Measurements from ENCODE around the gene FUOM.

The FUOM gene

GRCh38 chr10:133310789-133311188, 47.0 kb downstream of the FUOM start:
- no CpG with 5 or more reads among the region's 8 CpGs for WGBS (ENCODE audit: insufficient coverage, insufficient read length)
- no peaks in the 10 kb centered on the region for H3K27me3 ChIP-seq (ENCODE audit: control insufficient read depth, insufficient read depth, low read length)
- no peak overlapping the region for H3K27ac ChIP-seq (ENCODE audit: low read length)
- H3K4me3 ChIP-seq (ENCODE audit: low read length): no peak overlapping the region
- no peaks in the 10 kb centered on the region for H3K9me3 ChIP-seq (ENCODE audit: control insufficient read depth, insufficient read depth, low read length)
- H3K36me3 ChIP-seq (ENCODE audit: control insufficient read depth, insufficient read depth, low read length): peaks cover 9% of the 10 kb centered on the region
- DNase-seq (ENCODE audit: low read depth, low spot score): no peak
- 0 out of 2 replicates have a peak, but pooled peaks cover 3% of the 10 kb centered on the region for H3K4me1 ChIP-seq (ENCODE audit: control insufficient read depth, insufficient read depth, low read length)

- Histone ChIP-seq H3K9me3 (ENCODE audit: control insufficient read depth, insufficient read depth, low read length) (no peaks in the 10 kb centered on the region), H3K27me3 (ENCODE audit: control insufficient read depth, insufficient read depth, low read length) (no peaks in the 10 kb centered on the region), H3K4me3 (ENCODE audit: low read length) (no peak overlapping the region), H3K27ac (ENCODE audit: low read length) (no peak overlapping the region), H3K36me3 (ENCODE audit: control insufficient read depth, insufficient read depth, low read length) (peaks cover 9% of the 10 kb centered on the region), H3K4me1 (ENCODE audit: control insufficient read depth, insufficient read depth, low read length) (0 out of 2 replicates have a peak, but pooled peaks cover 3% of the 10 kb centered on the region)
- WGBS (ENCODE audit: insufficient coverage, insufficient read length): no CpG with 5 or more reads among the region's 16 CpGs
- DNase-seq (ENCODE audit: low read depth, low spot score): no peak
Measured at GRCh38 chr10:133310399-133310755, 47.4 kb downstream of the FUOM start.

- WGBS (ENCODE audit: insufficient coverage, insufficient read length): no CpG with 5 or more reads among the region's 33 CpGs
- Histone ChIP-seq H3K27me3 (ENCODE audit: control insufficient read depth, insufficient read depth, low read length) (no peaks in the 10 kb centered on the region), H3K27ac (ENCODE audit: low read length) (no peak overlapping the region), H3K4me3 (ENCODE audit: low read length) (no peak overlapping the region), H3K9me3 (ENCODE audit: control insufficient read depth, insufficient read depth, low read length) (no peaks in the 10 kb centered on the region), H3K4me1 (ENCODE audit: control insufficient read depth, insufficient read depth, low read length) (0 out of 2 replicates have a peak, but pooled peaks cover 3% of the 10 kb centered on the region), H3K36me3 (ENCODE audit: control insufficient read depth, insufficient read depth, low read length) (peaks cover 9% of the 10 kb centered on the region)
- no peak for DNase-seq (ENCODE audit: low read depth, low spot score)
Measured at GRCh38 chr10:133309720-133310398, 48.0 kb downstream of the FUOM start.

- WGBS (ENCODE audit: insufficient coverage, insufficient read length): no CpG with 5 or more reads among the region's 46 CpGs
- no peaks in the 10 kb centered on the region for H3K9me3 ChIP-seq (ENCODE audit: control insufficient read depth, insufficient read depth, low read length)
- H3K27ac ChIP-seq (ENCODE audit: low read length): no peak overlapping the region
- H3K36me3 ChIP-seq (ENCODE audit: control insufficient read depth, insufficient read depth, low read length): peaks cover 9% of the 10 kb centered on the region
- peak overlapping the region; percentile 75; the same call in 1 of the 2 replicates for H3K4me3 ChIP-seq (ENCODE audit: low read length)
- peak; percentile 58 for DNase-seq (ENCODE audit: low read depth, low spot score)
- H3K4me1 ChIP-seq (ENCODE audit: control insufficient read depth, insufficient read depth, low read length): 0 out of 2 replicates have a peak, but pooled peaks cover 3% of the 10 kb centered on the region
- H3K27me3 ChIP-seq (ENCODE audit: control insufficient read depth, insufficient read depth, low read length): no peaks in the 10 kb centered on the region
Measured at GRCh38 chr10:133309100-133309719, 48.6 kb downstream of the FUOM start.

- Histone ChIP-seq H3K4me1 (ENCODE audit: control insufficient read depth, insufficient read depth, low read length) (0 out of 2 replicates have a peak, but pooled peaks cover 3% of the 10 kb centered on the region), H3K36me3 (ENCODE audit: control insufficient read depth, insufficient read depth, low read length) (peaks cover 9% of the 10 kb centered on the region), H3K4me3 (ENCODE audit: low read length) (peak within 1 kb of the TSS; percentile 75), H3K27ac (ENCODE audit: low read length) (no peak within 1 kb of the TSS), H3K9me3 (ENCODE audit: control insufficient read depth, insufficient read depth, low read length) (no peaks in the 10 kb centered on the region), H3K27me3 (ENCODE audit: control insufficient read depth, insufficient read depth, low read length) (no peaks in the 10 kb centered on the region)
- no CpG with 5 or more reads among the region's 89 CpGs for WGBS (ENCODE audit: insufficient coverage, insufficient read length)
- DNase-seq (ENCODE audit: low read depth, low spot score): peak; percentile 39
Measured at GRCh38 chr10:133308421-133309099, 49.3 kb downstream of the FUOM start, which contains the start of the genes TUBGCP2 and ZNF511. Gene TUBGCP2, minus strand, starts transcription at chr10:133308872. Its CDS starts 5,931 bp downstream, at chr10:133302941. Gene ZNF511, plus strand, starts transcription at chr10:133308914. Its CDS starts 30 bp downstream, at chr10:133308944.

- no peak overlapping the region for H3K27ac ChIP-seq (ENCODE audit: low read length)
- 0 out of 2 replicates have a peak, but pooled peaks cover 3% of the 10 kb centered on the region for H3K4me1 ChIP-seq (ENCODE audit: control insufficient read depth, insufficient read depth, low read length)
- H3K27me3 ChIP-seq (ENCODE audit: control insufficient read depth, insufficient read depth, low read length): no peaks in the 10 kb centered on the region
- no peaks in the 10 kb centered on the region for H3K9me3 ChIP-seq (ENCODE audit: control insufficient read depth, insufficient read depth, low read length)
- no peak for DNase-seq (ENCODE audit: low read depth, low spot score)
- H3K4me3 ChIP-seq (ENCODE audit: low read length): peak overlapping the region; percentile 75; the same call in 1 of the 2 replicates
- no CpG with 5 or more reads among the region's 25 CpGs for WGBS (ENCODE audit: insufficient coverage, insufficient read length)
- peaks cover 9% of the 10 kb centered on the region for H3K36me3 ChIP-seq (ENCODE audit: control insufficient read depth, insufficient read depth, low read length)
Measured at GRCh38 chr10:133307776-133308420, 49.9 kb downstream of the FUOM start.

- Histone ChIP-seq H3K27me3 (ENCODE audit: control insufficient read depth, insufficient read depth, low read length) (no peaks in the 10 kb centered on the region), H3K27ac (ENCODE audit: low read length) (no peak overlapping the region), H3K4me3 (ENCODE audit: low read length) (no peak overlapping the region), H3K9me3 (ENCODE audit: control insufficient read depth, insufficient read depth, low read length) (no peaks in the 10 kb centered on the region), H3K4me1 (ENCODE audit: control insufficient read depth, insufficient read depth, low read length) (0 out of 2 replicates have a peak, but pooled peaks cover 3% of the 10 kb centered on the region), H3K36me3 (ENCODE audit: control insufficient read depth, insufficient read depth, low read length) (peaks cover 12% of the 10 kb centered on the region)
- no CpG with 5 or more reads among the region's 17 CpGs for WGBS (ENCODE audit: insufficient coverage, insufficient read length)
- DNase-seq (ENCODE audit: low read depth, low spot score): no peak
Measured at GRCh38 chr10:133306941-133307379, 50.9 kb downstream of the FUOM start.

- H3K4me3 ChIP-seq (ENCODE audit: low read length): no peak overlapping the region
- 0 out of 2 replicates have a peak, but pooled peaks cover 3% of the 10 kb centered on the region for H3K4me1 ChIP-seq (ENCODE audit: control insufficient read depth, insufficient read depth, low read length)
- H3K36me3 ChIP-seq (ENCODE audit: control insufficient read depth, insufficient read depth, low read length): peaks cover 12% of the 10 kb centered on the region
- no peaks in the 10 kb centered on the region for H3K9me3 ChIP-seq (ENCODE audit: control insufficient read depth, insufficient read depth, low read length)
- WGBS (ENCODE audit: insufficient coverage, insufficient read length): no CpG with 5 or more reads among the region's 5 CpGs
- DNase-seq (ENCODE audit: low read depth, low spot score): no peak
- H3K27me3 ChIP-seq (ENCODE audit: control insufficient read depth, insufficient read depth, low read length): no peaks in the 10 kb centered on the region
- H3K27ac ChIP-seq (ENCODE audit: low read length): no peak overlapping the region
Measured at GRCh38 chr10:133306097-133306476, 51.7 kb downstream of the FUOM start.

Measured in iPS DF 6.9 (cell line).